ENCODE results near the gene STK10. TPM values are rescaled to one million over a fixed set of nuclear protein-coding genes. Genes with fewer than 3 reads are reported as not detected.

Gene STK10
- total and polyA plus RNA-seq, 11 donors: 5.5 to 52.9 (median 10.2) TPM

DNA sequence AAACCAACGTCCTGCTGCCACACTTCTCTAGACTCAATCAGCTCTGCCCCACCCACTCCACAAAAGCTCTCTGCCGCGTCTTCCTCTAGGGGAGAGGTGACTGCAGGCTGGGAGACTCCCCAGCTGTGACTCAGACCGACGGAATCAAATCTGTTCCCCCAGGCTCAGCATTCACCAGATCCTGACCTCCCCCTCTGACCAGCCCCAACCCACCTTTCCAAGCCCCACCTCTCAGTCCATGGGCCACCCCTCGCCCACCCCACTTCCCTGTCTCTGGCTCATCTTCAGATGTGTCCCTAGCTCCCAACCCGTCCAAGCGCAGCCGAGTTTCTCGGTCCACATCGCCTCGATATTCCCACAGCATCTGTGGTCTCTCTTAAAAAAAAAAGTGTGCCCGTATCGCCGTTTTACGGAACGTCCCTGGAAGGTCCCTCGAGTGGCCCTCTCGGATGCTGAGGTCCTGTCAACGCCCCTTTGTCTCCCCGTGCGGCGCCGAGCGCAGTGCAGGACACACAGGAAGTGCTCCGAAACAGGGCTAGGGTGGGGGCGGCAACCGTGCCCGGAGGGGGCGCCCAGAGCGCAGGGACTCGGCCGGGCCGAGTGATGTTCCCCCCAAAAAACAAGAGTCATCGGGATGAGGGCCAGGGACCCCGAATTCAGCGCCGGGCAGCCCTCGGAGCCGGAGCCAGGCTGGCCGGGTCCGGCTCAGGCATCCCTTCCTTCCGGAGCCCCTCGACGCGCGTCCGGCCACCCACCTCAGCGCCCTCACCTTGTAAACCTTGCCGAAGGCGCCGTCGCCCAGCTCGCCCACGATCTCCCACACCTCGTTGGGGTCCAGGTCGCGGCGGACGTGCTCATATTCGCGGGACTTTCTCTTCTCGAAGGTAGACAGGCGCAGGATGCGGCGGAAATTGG is 649 bp downstream of the STK10 start:
- WGBS, 4 donors: 0 to 1% (median 1%) methylated on average over 49 to 66 of the region's 66 CpGs
- TF ChIP-seq POLR2A (IDR thresholded peaks at IDR 0.05): peak in 1 of 2 donors; percentile 16
- TF ChIP-seq, protein P1, sequence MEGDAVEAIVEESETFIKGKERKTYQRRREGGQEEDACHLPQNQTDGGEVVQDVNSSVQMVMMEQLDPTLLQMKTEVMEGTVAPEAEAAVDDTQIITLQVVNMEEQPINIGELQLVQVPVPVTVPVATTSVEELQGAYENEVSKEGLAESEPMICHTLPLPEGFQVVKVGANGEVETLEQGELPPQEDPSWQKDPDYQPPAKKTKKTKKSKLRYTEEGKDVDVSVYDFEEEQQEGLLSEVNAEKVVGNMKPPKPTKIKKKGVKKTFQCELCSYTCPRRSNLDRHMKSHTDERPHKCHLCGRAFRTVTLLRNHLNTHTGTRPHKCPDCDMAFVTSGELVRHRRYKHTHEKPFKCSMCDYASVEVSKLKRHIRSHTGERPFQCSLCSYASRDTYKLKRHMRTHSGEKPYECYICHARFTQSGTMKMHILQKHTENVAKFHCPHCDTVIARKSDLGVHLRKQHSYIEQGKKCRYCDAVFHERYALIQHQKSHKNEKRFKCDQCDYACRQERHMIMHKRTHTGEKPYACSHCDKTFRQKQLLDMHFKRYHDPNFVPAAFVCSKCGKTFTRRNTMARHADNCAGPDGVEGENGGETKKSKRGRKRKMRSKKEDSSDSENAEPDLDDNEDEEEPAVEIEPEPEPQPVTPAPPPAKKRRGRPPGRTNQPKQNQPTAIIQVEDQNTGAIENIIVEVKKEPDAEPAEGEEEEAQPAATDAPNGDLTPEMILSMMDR (IDR thresholded peaks at IDR 0.05): no peak
- peak in 3 of 4 donors; percentile 16 to 57 (median 43) for ATAC-seq

DNA sequence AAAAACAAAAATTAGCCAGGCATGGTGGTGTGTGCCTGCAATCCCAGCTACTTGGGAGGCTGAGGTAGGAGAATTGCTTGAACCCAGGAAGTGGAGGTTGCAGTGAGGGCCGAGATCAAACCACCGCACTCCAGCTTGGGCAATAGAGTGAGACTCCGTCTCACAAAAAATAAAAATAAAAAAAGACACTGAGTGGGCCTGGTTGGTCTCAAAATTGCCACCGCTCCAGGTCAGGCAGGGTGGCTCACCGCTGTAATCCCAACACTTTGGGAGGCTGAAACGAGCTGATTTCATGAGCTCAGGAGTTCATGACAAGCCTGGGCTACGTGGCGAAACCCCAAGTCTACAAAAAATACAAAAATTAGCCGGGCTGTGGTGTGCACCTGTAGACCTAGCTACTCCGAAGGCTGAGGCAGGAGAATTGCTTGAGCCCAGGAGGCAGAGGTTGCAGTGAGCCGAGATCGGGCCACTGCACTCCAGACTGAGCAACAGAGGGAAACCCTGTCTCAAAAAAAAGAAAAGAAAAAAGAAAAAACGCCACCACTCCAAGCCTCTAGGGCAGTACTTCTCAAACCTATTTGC is 1.8 kb downstream of the STK10 start:
- Histone ChIP-seq H3K36me3 (peaks cover 0 to 13% (median 0%) of the 10 kb centered on the region in 9 donors), H3K9me3 (no peaks in the 10 kb centered on the region), H3K4me1 (peaks cover 3 to 52% (median 22%) of the 10 kb centered on the region in 12 donors), H3K4me3 (peak overlapping the region in 11 of 12 donors; percentile 67 to 97 (median 91)), H3K27ac (peak overlapping the region in 11 of 12 donors; percentile 24 to 98 (median 93)), H3K27me3 (no peaks in the 10 kb centered on the region)
- ATAC-seq: no peak
- no peak for DNase-seq
- TF ChIP-seq, protein P1 (IDR thresholded peaks at IDR 0.05): no peak
- TF ChIP-seq POLR2A (IDR thresholded peaks at IDR 0.05): no peak
- WGBS, 4 donors: 84 to 93% (median 89%) methylated on average over 13 of the region's 13 CpGs
- intact Hi-C loops (cut with DNase I): loop anchor here (5.0 to 10.0 kb wide), 10 partner anchors 64 to 281 kb away; partner anchors contain the start of genes UBTD2 (in 3 of the 10) and FBXW11 (in 1 of the 10)

More for the DNA sequence above, 649 bp downstream of the STK10 start:
- no peaks in the 10 kb centered on the region for H3K9me3 ChIP-seq
- H3K36me3 ChIP-seq: peaks cover 0 to 13% (median 0%) of the 10 kb centered on the region in 9 donors
- peaks cover 3 to 45% (median 22%) of the 10 kb centered on the region in 12 donors for H3K4me1 ChIP-seq
- no peaks in the 10 kb centered on the region for H3K27me3 ChIP-seq
- peak overlapping the region; percentile 67 to 97 (median 89) for H3K4me3 ChIP-seq
- H3K27ac ChIP-seq: peak overlapping the region; percentile 63 to 98 (median 92)
- peak; percentile 64 to 82 (median 77) for DNase-seq
- intact Hi-C loops (cut with DNase I): loop anchor here (1.0 to 10.0 kb wide), 16 partner anchors 65 to 283 kb away; partner anchors contain the start of genes UBTD2 (in 5 of the 10) and FBXW11 (in 1 of the 10)

DNA sequence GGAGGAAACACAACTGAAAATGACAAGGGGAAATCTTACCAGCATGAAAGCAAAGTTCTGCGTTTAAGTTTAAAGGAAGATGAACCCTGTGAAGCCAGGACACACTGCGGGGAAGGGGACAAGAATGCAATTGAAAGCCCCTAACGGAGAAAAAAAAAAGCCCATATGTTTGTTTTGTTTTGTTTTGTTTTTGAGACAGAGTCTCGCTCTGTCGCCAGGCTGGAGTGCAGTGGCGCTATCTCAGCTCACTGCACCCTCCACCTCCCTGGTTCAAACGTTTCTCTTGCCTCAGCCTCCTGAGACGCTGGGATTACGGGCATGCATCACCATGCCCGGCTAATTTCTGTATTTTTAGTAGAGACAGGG is 2.9 kb downstream of the STK10 start:
- intact Hi-C loops (cut with DNase I): loop anchor here (5.0 to 10.0 kb wide), 10 partner anchors 63 to 280 kb away; partner anchors contain the start of genes UBTD2 (in 3 of the 10) and FBXW11 (in 1 of the 10)
- H3K4me1 ChIP-seq: peaks cover 3 to 63% (median 28%) of the 10 kb centered on the region in 12 donors

More for the DNA sequence above, 2.9 kb downstream of the STK10 start:
- Histone ChIP-seq H3K4me3 (peak overlapping the region in 7 of 12 donors; percentile 4 to 97 (median 87)), H3K9me3 (no peaks in the 10 kb centered on the region), H3K27ac (peak overlapping the region in 10 of 12 donors; percentile 1 to 98 (median 92)), H3K27me3 (no peaks in the 10 kb centered on the region), H3K36me3 (peaks cover 0 to 13% (median 0%) of the 10 kb centered on the region in 9 donors)
- 70 to 79% (median 77%) methylated on average over 10 of the region's 10 CpGs for WGBS, 4 donors
- ATAC-seq (no peak), DNase-seq (no peak)
- TF ChIP-seq, protein P1 (IDR thresholded peaks at IDR 0.05): no peak
- no peak for TF ChIP-seq POLR2A (IDR thresholded peaks at IDR 0.05)
